ENCODE results near the gene AUTS2.

GRCh38 chr7:70268179-70268578, 669.9 kb downstream of the AUTS2 start:
- TF ChIP-seq POLR2AphosphoS5 (IDR thresholded peaks at IDR 0.05) (no peak), CTCF (IDR thresholded peaks at IDR 0.05) (no peak), POLR2A (IDR thresholded peaks at IDR 0.05) (no peak)
